ENCODE results near the gene SCD. TPM values are rescaled to one million over a fixed set of nuclear protein-coding genes. Genes with fewer than 3 reads are reported as not detected.
A peak's percentile ranks its signal among the peaks of the same experiment; 100 is the strongest.
"Not testable (repeated sequence)": the region's sequence is repeated elsewhere in the genome, so short reads cannot be mapped to it uniquely, and the experiment has no call there.

SCD gene
- total RNA-seq = 10 to 100 TPM; 21.0 to 56.3 (median 40.1) TPM
- polyA plus RNA-seq = 1 to 10 TPM; 2.1 to 8.3 (median 5.9) TPM
- long read RNA-seq, donor 1, full-length matches to known transcripts = 7 of 7 reads
- long read RNA-seq, donor 1, partial matches to known transcripts = 0 of 7 reads
- long read RNA-seq, donor 1, other reads (novel, unspliced or antisense) = 0 of 7 reads
- long read RNA-seq, donor 2, full-length matches to known transcripts = 7 of 7 reads
- long read RNA-seq, donor 2, partial matches to known transcripts = 0 of 7 reads
- long read RNA-seq, donor 2, other reads (novel, unspliced or antisense) = 0 of 7 reads

- peak within 1 kb of the TSS in 7 of 8 donors; percentile 27 to 84 (median 73) for H3K27ac ChIP-seq
Observed at GRCh38 chr10:100346765-100347567, at the start of gene SCD. SCD (plus strand) TSS chr10:100347233; CDS start chr10:100347505, 272 bp downstream.

GRCh38 chr10:100297242-100297641, 49.8 kb upstream of the SCD start:
- H3K9me3 ChIP-seq = peaks cover 0 to 9% (median 0%) of the 10 kb centered on the region in 8 donors
- WGBS, 5 donors = 53 to 71% (median 62%) methylated on average over 6 to 9 of the region's 9 CpGs
- peaks cover 0 to 9% (median 0%) of the 10 kb centered on the region in 6 donors for H3K4me1 ChIP-seq
- H3K27me3 ChIP-seq (replicated peaks in 1 of 7) = peaks cover 0 to 53% (median 5%) of the 10 kb centered on the region in 7 donors
- intact Hi-C loops (cut with DNase I; ENCODE audit: low total_unique reads) = no loop called here
- H3K36me3 ChIP-seq = no peaks in the 10 kb centered on the region
- TF ChIP-seq CTCF (IDR thresholded peaks at IDR 0.05 in 8 of 11, conservative IDR thresholded peaks at IDR 0.05 in 3 of 11) = no peak
- TF ChIP-seq POLR2AphosphoS5 (IDR thresholded peaks at IDR 0.05) = no peak
- TF ChIP-seq POLR2A (IDR thresholded peaks at IDR 0.05) = no peak
- no peak overlapping the region for H3K27ac ChIP-seq
- no peak for DNase-seq
- no peak overlapping the region for H3K4me3 ChIP-seq

More at GRCh38 chr10:100346765-100347567, at the start of gene SCD:
- TF ChIP-seq POLR2AphosphoS5 (IDR thresholded peaks at IDR 0.05) (peak; percentile 83 to 92 (median 87)), CTCF (IDR thresholded peaks at IDR 0.05 in 8 of 11, conservative IDR thresholded peaks at IDR 0.05 in 3 of 11) (peak in 4 of 11 experiments; percentile 5 to 30 (median 12)), POLR2A (IDR thresholded peaks at IDR 0.05) (peak in 1 of 3 donors; percentile 58)
- peaks cover 0 to 9% (median 0%) of the 10 kb centered on the region in 6 donors for H3K36me3 ChIP-seq
- peaks cover 0 to 62% (median 18%) of the 10 kb centered on the region in 6 donors for H3K4me1 ChIP-seq
- WGBS, 5 donors = 0 to 1% (median 1%) methylated on average over 55 to 73 of the region's 73 CpGs
- intact Hi-C loops (cut with DNase I; ENCODE audit: low total_unique reads) = no loop called here
- H3K4me3 ChIP-seq = peak within 1 kb of the TSS; percentile 51 to 78 (median 69)
- H3K9me3 ChIP-seq = no peaks in the 10 kb centered on the region
- H3K27me3 ChIP-seq (replicated peaks in 1 of 7) = peaks cover 0 to 19% (median 0%) of the 10 kb centered on the region in 7 donors
- DNase-seq = peak; percentile 94

DNA sequence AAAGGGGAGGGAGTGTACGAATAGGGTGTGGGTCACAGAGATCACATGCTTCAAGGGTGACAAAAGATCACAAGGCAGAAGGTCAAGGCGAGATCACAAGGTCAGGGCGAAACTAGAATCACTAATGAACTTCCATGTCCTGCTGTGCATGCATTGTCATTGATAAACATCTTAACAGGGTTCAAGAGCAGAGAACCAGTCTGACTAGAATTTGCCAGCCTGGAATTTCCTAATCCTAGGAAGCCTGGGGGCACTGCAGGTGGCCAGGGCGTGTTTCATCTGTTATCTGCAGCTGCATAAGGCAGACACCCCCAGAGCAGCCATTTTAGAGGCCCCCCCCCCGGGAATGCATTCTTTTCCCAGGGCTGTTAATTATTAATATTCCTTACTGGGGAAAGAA, 45.9 kb upstream of the SCD start:
- DNase-seq; H3K4me1 ChIP-seq; H3K4me3 ChIP-seq; H3K27ac ChIP-seq; H3K36me3 ChIP-seq; H3K9me3 ChIP-seq; intact Hi-C loops (cut with DNase I; ENCODE audit: low total_unique reads): not testable (repeated sequence)
- peaks cover 0 to 52% (median 0%) of the 10 kb centered on the region in 7 donors for H3K27me3 ChIP-seq (replicated peaks in 1 of 7)
- WGBS, 5 donors = 66 to 74% (median 70%) methylated on average over 5 of the region's 5 CpGs

DNA sequence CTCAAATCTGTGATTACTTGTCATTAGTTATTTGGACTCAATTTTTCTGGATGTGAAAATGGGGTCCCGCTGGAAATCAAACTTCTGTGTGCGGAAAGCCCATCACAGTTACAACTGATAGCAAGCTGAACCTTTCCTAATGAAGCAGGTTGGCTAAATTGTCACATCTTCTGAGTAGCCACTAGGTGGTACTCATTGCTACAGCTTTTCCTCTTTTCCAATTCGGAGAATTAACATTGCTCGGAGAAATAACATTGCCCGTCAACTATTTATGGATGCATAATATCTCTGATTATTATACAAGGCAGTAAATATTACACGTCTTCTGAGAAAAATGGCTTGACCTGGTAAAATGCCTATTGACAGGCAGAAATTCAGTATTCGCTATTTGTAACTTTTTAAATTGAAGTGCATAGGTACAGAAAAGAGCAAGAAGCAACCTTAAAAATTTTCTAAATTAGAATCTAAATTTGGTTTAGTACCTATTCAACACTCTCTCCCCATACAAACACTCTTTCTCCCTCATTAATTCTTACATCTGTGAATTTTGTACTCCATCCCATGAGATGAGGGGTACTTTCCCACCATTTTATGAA, 43.2 kb upstream of the SCD start:
- DNase-seq = no peak
- H3K27ac ChIP-seq = no peak overlapping the region
- peaks cover 0 to 6% (median 0%) of the 10 kb centered on the region in 6 donors for H3K4me1 ChIP-seq
- H3K4me3 ChIP-seq = no peak overlapping the region
- H3K36me3 ChIP-seq = no peaks in the 10 kb centered on the region
- intact Hi-C loops (cut with DNase I; ENCODE audit: low total_unique reads) = no loop called here
- H3K27me3 ChIP-seq (replicated peaks in 1 of 7) = peaks cover 0 to 54% (median 0%) of the 10 kb centered on the region in 7 donors
- peaks cover 0 to 9% (median 0%) of the 10 kb centered on the region in 8 donors for H3K9me3 ChIP-seq
- peak in 9 of 11 experiments; percentile 8 to 61 (median 41) for TF ChIP-seq CTCF (IDR thresholded peaks at IDR 0.05 in 8 of 11, conservative IDR thresholded peaks at IDR 0.05 in 3 of 11)
- no peak for TF ChIP-seq POLR2AphosphoS5 (IDR thresholded peaks at IDR 0.05)
- WGBS, 5 donors = 31 to 37% (median 36%) methylated on average over 7 of the region's 7 CpGs

Data from spleen (tissue), 13 donors.